IPS-18a (cell line): Measurements from ENCODE around the gene SND1.

ENCODE experiments used
- H3K27ac ChIP-seq: one replicate; pipeline ENCODE4 v1.5.1; 2013; ENCODE audit warnings: low read length
- H3K27me3 ChIP-seq: one replicate; pipeline ENCODE4 v1.6.1; 2013; ENCODE audit warnings: mild to moderate bottlenecking, low read length; ENCODE audit not compliant: control insufficient read depth, insufficient read depth
- H3K36me3 ChIP-seq: one replicate; pipeline ENCODE4 v1.6.1; 2013; ENCODE audit warnings: low read depth, low read length; ENCODE audit not compliant: control insufficient read depth
- H3K4me1 ChIP-seq: one replicate; pipeline ENCODE4 v1.6.1; 2013; ENCODE audit warnings: low read depth, low read length; ENCODE audit not compliant: control insufficient read depth
- H3K4me3 ChIP-seq: one replicate; pipeline ENCODE4 v1.5.1; 2013; ENCODE audit warnings: low read length
- H3K9ac ChIP-seq: one replicate; pipeline ENCODE4 v1.6.1; 2013; ENCODE audit warnings: mild to moderate bottlenecking, low read length, moderate library complexity
- H3K9me3 ChIP-seq: one replicate; pipeline ENCODE4 v1.6.1; 2013; ENCODE audit warnings: low read depth, low read length; ENCODE audit not compliant: control insufficient read depth

Gene SND1

DNA sequence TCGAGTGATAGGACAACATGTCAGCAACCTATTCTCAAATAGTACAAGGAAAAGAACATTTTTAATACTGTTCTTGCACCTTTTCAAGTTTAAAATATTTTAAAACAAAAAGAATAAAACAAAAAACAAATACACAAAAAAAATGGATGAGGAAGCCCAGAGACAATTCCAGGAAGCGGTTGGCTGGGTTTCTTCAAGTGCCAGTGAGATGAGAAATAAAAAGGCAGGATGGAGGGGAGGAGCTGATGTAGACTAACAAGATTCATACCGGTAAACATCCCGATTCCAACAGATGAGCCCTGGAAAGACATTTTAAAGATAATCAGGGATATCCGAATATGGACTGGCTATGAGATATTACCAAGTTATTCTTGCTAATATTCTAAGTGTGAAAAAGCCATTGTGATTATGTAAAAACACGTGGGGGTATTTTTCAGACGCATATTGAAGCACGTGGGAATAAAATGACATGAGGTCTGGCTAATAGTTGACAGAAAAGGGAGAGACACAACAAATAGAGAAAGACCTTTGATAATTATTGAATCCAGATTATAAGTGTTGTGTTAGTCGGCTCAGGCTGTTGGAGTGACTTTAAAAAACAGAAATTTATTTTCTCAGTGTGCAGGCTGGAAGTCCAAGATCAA is 480.6 kb downstream of the SND1 start:
- H3K4me1 ChIP-seq: peaks cover 6% of the 10 kb centered on the region
- H3K27me3 ChIP-seq: peaks cover 35% of the 10 kb centered on the region
- H3K9ac ChIP-seq: no peak overlapping the region
- no peak overlapping the region for H3K4me3 ChIP-seq
- no peaks in the 10 kb centered on the region for H3K9me3 ChIP-seq
- H3K36me3 ChIP-seq: no peaks in the 10 kb centered on the region
- H3K27ac ChIP-seq: no peak overlapping the region

DNA sequence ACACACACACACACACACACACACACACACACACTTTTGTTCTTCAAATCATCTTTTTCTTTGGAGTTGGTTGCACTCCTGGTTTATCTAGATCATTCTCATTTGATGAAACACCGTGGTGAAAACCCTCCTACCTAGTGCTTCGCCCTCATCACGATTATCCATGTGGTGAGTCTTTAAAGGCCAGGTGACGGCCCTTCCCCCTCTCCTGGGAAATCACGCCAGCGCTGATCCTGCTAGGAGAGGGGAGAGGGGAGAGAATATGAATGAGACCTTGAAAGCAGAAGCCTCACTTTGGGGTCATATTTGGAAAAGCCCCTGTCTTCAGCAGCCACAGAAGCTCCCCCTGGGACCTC is 483.1 kb downstream of the SND1 start:
- Histone ChIP-seq H3K27ac (no peak overlapping the region), H3K4me1 (peaks cover 6% of the 10 kb centered on the region), H3K9ac (peak overlapping the region; percentile 62), H3K27me3 (peaks cover 48% of the 10 kb centered on the region), H3K9me3 (no peaks in the 10 kb centered on the region), H3K36me3 (no peaks in the 10 kb centered on the region), H3K4me3 (peak overlapping the region; percentile 71)

GRCh38 chr7:128135515-128136214 is 483.7 kb downstream of the SND1 start:
- Histone ChIP-seq H3K9me3 (no peaks in the 10 kb centered on the region), H3K9ac (peak overlapping the region; percentile 62), H3K36me3 (no peaks in the 10 kb centered on the region), H3K27me3 (peaks cover 48% of the 10 kb centered on the region), H3K27ac (no peak overlapping the region), H3K4me1 (peaks cover 6% of the 10 kb centered on the region), H3K4me3 (peak overlapping the region; percentile 71)

DNA sequence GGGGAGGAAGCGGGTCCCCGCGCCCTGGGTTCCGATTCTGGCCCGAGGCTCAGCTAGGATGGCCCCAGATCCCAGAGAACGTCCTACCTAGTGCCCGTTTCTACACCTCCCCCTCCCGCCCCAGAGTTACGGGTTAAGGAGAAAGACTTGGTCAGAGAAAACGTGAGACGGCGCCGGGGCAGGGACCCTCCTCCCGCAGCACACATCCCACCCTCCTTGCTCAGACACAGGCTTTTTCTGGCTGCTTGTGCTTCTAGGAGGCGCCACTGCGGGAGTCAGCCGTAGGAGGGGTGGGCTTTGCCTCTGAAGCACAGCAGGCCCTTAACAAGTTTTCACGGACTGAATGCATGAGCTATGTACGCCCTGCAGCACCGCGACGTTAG is 484.2 kb downstream of the SND1 start:
- Histone ChIP-seq H3K4me1 (peaks cover 6% of the 10 kb centered on the region), H3K9me3 (no peaks in the 10 kb centered on the region), H3K36me3 (no peaks in the 10 kb centered on the region), H3K27ac (no peak overlapping the region), H3K9ac (peak overlapping the region; percentile 62), H3K27me3 (peaks cover 48% of the 10 kb centered on the region), H3K4me3 (peak overlapping the region; percentile 71)

GRCh38 chr7:128137181-128137580 is 485.2 kb downstream of the SND1 start:
- peaks cover 48% of the 10 kb centered on the region for H3K27me3 ChIP-seq
- no peaks in the 10 kb centered on the region for H3K9me3 ChIP-seq
- H3K4me3 ChIP-seq: no peak overlapping the region
- peaks cover 6% of the 10 kb centered on the region for H3K4me1 ChIP-seq
- no peak overlapping the region for H3K9ac ChIP-seq
- no peaks in the 10 kb centered on the region for H3K36me3 ChIP-seq
- no peak overlapping the region for H3K27ac ChIP-seq

DNA sequence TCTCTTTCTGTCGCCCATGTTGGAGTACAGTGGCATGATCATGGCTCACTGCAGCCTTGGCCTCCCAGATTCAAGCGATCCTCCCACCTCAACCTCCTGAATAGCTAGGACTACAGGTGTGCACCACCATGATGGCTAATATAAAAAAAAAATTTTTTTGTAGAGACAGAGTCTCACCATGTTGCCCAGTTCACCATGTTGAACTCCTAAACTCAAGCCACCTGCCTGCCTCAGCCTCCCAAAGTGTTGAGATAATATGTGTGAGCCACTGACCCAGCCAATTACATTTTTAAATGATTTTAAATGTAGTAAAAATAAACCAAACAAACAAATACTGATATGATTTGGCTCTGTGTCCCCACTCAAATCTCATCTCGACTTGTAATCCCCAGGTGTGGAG is 487.4 kb downstream of the SND1 start:
- H3K4me3 ChIP-seq: no peak overlapping the region
- H3K9me3 ChIP-seq: peaks cover 3% of the 10 kb centered on the region
- H3K36me3 ChIP-seq: no peaks in the 10 kb centered on the region
- no peak overlapping the region for H3K9ac ChIP-seq
- peaks cover 40% of the 10 kb centered on the region for H3K27me3 ChIP-seq
- H3K4me1 ChIP-seq: peaks cover 6% of the 10 kb centered on the region
- no peak overlapping the region for H3K27ac ChIP-seq

DNA sequence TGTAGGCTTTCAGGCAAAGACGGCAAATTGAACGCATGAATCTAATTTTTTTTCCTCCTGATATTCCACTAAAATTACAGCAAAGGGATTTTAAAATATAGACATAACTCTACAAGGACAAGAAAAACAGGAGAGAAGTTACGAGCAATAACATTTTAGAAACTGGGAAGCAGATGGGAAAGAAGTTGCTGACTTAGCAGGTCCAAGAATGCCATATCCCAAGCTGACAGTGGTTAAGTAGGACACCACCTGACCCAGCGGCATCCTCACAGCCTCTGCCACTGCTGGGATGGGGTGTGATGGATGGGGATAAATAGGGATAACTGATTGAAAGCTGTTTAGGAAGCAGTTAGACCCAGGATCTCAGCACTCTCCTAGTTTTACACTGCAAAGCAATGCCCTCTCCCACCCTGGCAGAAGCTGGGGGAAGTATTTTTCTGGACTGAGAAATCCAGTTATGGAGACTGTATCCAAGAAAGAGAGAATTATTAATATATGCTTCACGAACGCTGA is 489.7 kb downstream of the SND1 start:
- no peak overlapping the region for H3K27ac ChIP-seq
- H3K9me3 ChIP-seq: peaks cover 3% of the 10 kb centered on the region
- H3K27me3 ChIP-seq: peaks cover 21% of the 10 kb centered on the region
- no peaks in the 10 kb centered on the region for H3K36me3 ChIP-seq
- H3K4me3 ChIP-seq: no peak overlapping the region
- H3K9ac ChIP-seq: no peak overlapping the region
- no peaks in the 10 kb centered on the region for H3K4me1 ChIP-seq
